Measurements from ENCODE around the gene HLF.

Gene HLF

GRCh38 chr17:55230716-55231115, 34.0 kb upstream of the HLF start:
- TF ChIP-seq TEAD4 (IDR thresholded peaks at IDR 0.05) (no peak), EGR1 (IDR thresholded peaks at IDR 0.05) (no peak), CEBPB (IDR thresholded peaks at IDR 0.05) (no peak), FOXM1 (IDR thresholded peaks at IDR 0.05; ENCODE audit: borderline replicate concordance, low read depth) (no peak), EP300 (IDR thresholded peaks at IDR 0.05; ENCODE audit: borderline replicate concordance) (no peak), TAF1 (IDR thresholded peaks at IDR 0.05; ENCODE audit: low read depth) (no peak), YY1 (IDR thresholded peaks at IDR 0.05; ENCODE audit: low read depth) (no peak), MAX (IDR thresholded peaks at IDR 0.05) (no peak), ZBTB7A (IDR thresholded peaks at IDR 0.05; ENCODE audit: low read depth) (no peak), NFIC (IDR thresholded peaks at IDR 0.05) (no peak), CREB1 (IDR thresholded peaks at IDR 0.05; ENCODE audit: low read depth) (no peak), REST (IDR thresholded peaks at IDR 0.05; ENCODE audit: low read depth) (no peak), TCF12 (IDR thresholded peaks at IDR 0.05; ENCODE audit: low read depth) (no peak), USF1 (IDR thresholded peaks at IDR 0.05) (no peak), RAD21 (IDR thresholded peaks at IDR 0.05; ENCODE audit: low read depth) (no peak)

DNA sequence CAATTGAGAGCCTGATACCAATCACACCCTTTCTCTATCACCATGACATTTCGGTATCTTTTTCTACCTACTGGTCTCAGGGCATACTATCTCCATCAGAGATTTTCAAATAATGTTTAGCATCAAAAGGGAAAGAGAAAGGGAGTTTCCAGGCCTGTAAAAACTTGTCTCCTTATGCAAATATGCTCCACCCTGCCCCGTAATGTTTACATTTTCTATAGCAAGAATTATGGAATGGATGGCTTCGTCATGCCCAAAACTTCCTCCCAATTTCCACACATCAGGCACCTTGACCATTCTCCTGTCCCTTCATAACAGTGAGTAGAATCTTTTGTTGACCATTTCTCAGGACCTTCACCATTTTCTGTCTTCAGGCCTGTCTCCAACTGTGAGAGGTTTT, 30.9 kb upstream of the HLF start:
- no peak for TF ChIP-seq USF1 (IDR thresholded peaks at IDR 0.05)
- TF ChIP-seq TAF1 (IDR thresholded peaks at IDR 0.05; ENCODE audit: low read depth): no peak
- no peak for TF ChIP-seq MAX (IDR thresholded peaks at IDR 0.05)
- TF ChIP-seq FOXM1 (IDR thresholded peaks at IDR 0.05; ENCODE audit: borderline replicate concordance, low read depth): no peak
- no peak for TF ChIP-seq EP300 (IDR thresholded peaks at IDR 0.05; ENCODE audit: borderline replicate concordance)
- no peak for TF ChIP-seq TEAD4 (IDR thresholded peaks at IDR 0.05)
- TF ChIP-seq EGR1 (IDR thresholded peaks at IDR 0.05): no peak
- no peak for TF ChIP-seq CEBPB (IDR thresholded peaks at IDR 0.05)
- TF ChIP-seq REST (IDR thresholded peaks at IDR 0.05; ENCODE audit: low read depth): no peak
- TF ChIP-seq RAD21 (IDR thresholded peaks at IDR 0.05; ENCODE audit: low read depth): no peak
- TF ChIP-seq TCF12 (IDR thresholded peaks at IDR 0.05; ENCODE audit: low read depth): no peak
- no peak for TF ChIP-seq NFIC (IDR thresholded peaks at IDR 0.05)

GRCh38 chr17:55236316-55236715, 28.4 kb upstream of the HLF start:
- no peak for TF ChIP-seq USF1 (IDR thresholded peaks at IDR 0.05)
- TF ChIP-seq EGR1 (IDR thresholded peaks at IDR 0.05): no peak
- no peak for TF ChIP-seq FOXM1 (IDR thresholded peaks at IDR 0.05; ENCODE audit: borderline replicate concordance, low read depth)
- TF ChIP-seq TEAD4 (IDR thresholded peaks at IDR 0.05): no peak
- no peak for TF ChIP-seq YY1 (IDR thresholded peaks at IDR 0.05; ENCODE audit: low read depth)
- no peak for TF ChIP-seq REST (IDR thresholded peaks at IDR 0.05; ENCODE audit: low read depth)
- no peak for TF ChIP-seq CEBPB (IDR thresholded peaks at IDR 0.05)
- TF ChIP-seq EP300 (IDR thresholded peaks at IDR 0.05; ENCODE audit: borderline replicate concordance): no peak
- TF ChIP-seq ZBTB7A (IDR thresholded peaks at IDR 0.05; ENCODE audit: low read depth): no peak
- no peak for TF ChIP-seq TAF1 (IDR thresholded peaks at IDR 0.05; ENCODE audit: low read depth)
- no peak for TF ChIP-seq TCF12 (IDR thresholded peaks at IDR 0.05; ENCODE audit: low read depth)

GRCh38 chr17:55237268-55237667, 27.5 kb upstream of the HLF start:
- no peak for TF ChIP-seq TEAD4 (IDR thresholded peaks at IDR 0.05)
- no peak for TF ChIP-seq RAD21 (IDR thresholded peaks at IDR 0.05; ENCODE audit: low read depth)
- no peak for TF ChIP-seq REST (IDR thresholded peaks at IDR 0.05; ENCODE audit: low read depth)
- TF ChIP-seq MAX (IDR thresholded peaks at IDR 0.05): no peak
- no peak for TF ChIP-seq YY1 (IDR thresholded peaks at IDR 0.05; ENCODE audit: low read depth)
- TF ChIP-seq TAF1 (IDR thresholded peaks at IDR 0.05; ENCODE audit: low read depth): no peak
- no peak for TF ChIP-seq CEBPB (IDR thresholded peaks at IDR 0.05)
- TF ChIP-seq ZBTB7A (IDR thresholded peaks at IDR 0.05; ENCODE audit: low read depth): no peak
- no peak for TF ChIP-seq TCF12 (IDR thresholded peaks at IDR 0.05; ENCODE audit: low read depth)
- TF ChIP-seq EP300 (IDR thresholded peaks at IDR 0.05; ENCODE audit: borderline replicate concordance): no peak
- TF ChIP-seq NFIC (IDR thresholded peaks at IDR 0.05): no peak
- no peak for TF ChIP-seq CREB1 (IDR thresholded peaks at IDR 0.05; ENCODE audit: low read depth)
- TF ChIP-seq EGR1 (IDR thresholded peaks at IDR 0.05): no peak
- TF ChIP-seq USF1 (IDR thresholded peaks at IDR 0.05): no peak
- TF ChIP-seq FOXM1 (IDR thresholded peaks at IDR 0.05; ENCODE audit: borderline replicate concordance, low read depth): no peak
